GM12878 (cell line): ENCODE results near the gene LRRIQ1. TPM values are rescaled to one million over a fixed set of nuclear protein-coding genes. Genes with fewer than 3 reads are reported as not detected.

Source experiments
- ATAC-seq: fragments of 200-7000 bp; cut with Tn5 transposase; 3 replicates; pipeline ENCODE4 v1.9.1; 2020; ENCODE audit warnings: mild to moderate bottlenecking, moderate library complexity
- BruUV-seq: library from RNA; stranded (reverse); fragments of 400-500 nt; replicated peaks from 2 replicates; lab custom pipeline; 2021; lab: Mats Ljungman, UMichigan
- CTCF ChIA-PET: fragments of 300-600 bp; sonication (Branson Sonifier 250); formaldehyde crosslinking; extraction: SDS; loops from one replicate; lab custom pipeline; 2021; ENCODE audit warnings: inconsistent platforms; lab: Yijun Ruan, JAX
- POLR2A ChIA-PET: fragments of 350-600 bp; formaldehyde crosslinking; extraction: SDS; loops from one replicate; lab custom pipeline; 2021; ENCODE audit warnings: inconsistent platforms; lab: Charles Lee
- RAD21 ChIA-PET: fragments of 300-600 bp; sonication (Branson Sonifier 250); formaldehyde crosslinking; loops from one replicate; lab custom pipeline; 2023; ENCODE audit warnings: antibody characterized with exemption; ENCODE audit not compliant: unreplicated experiment; lab: Charles Lee
- SMC1A ChIA-PET: fragments of 300-600 bp; sonication (Branson Sonifier 250); formaldehyde crosslinking; loops from one replicate; lab custom pipeline; 2023; ENCODE audit not compliant: unreplicated experiment, uncharacterized antibody; lab: Charles Lee
- DNase-seq: peaks from one replicate; pipeline ENCODE4 v3.0.0-alpha.2; 2011; ENCODE audit warnings: low read depth, low spot score
- FAIRE-seq: peaks from 3 replicates; lab custom pipeline; 2011; peaks lifted over from hg19 to GRCh38; lab: Jason Lieb, UNC
- H2AFZ ChIP-seq: 2 replicates; pipeline ENCODE4 v1.6.0; 2011; ENCODE audit warnings: low read depth, low read length, control low read depth; ENCODE audit not compliant: control insufficient read depth
- H3K27ac ChIP-seq: 2 replicates; pipeline ENCODE4 v1.5.1; 2011; ENCODE audit warnings: control low read depth; ENCODE audit not compliant: control insufficient read depth, insufficient read depth
- H3K27me3 ChIP-seq, 2 experiments: replicated peaks in 1 of 2; 2 replicates each; pipeline versions ENCODE4 v1.6.0 to v1.6.1; 2011; ENCODE audit warnings: low read length in 1 of 2; ENCODE audit not compliant: control insufficient read depth in 2 of 2, insufficient read depth in 2 of 2
- H3K36me3 ChIP-seq, 2 experiments: 2 replicates each; pipeline ENCODE4 v1.5.1; 2011; ENCODE audit warnings: low read length in 1 of 2; ENCODE audit not compliant: control insufficient read depth in 2 of 2, insufficient read depth in 2 of 2
- H3K4me1 ChIP-seq: 2 replicates; pipeline ENCODE4 v1.6.1; 2011; ENCODE audit warnings: mild to moderate bottlenecking, low read length, moderate library complexity, mixed read lengths; ENCODE audit not compliant: control insufficient read depth, insufficient read depth
- H3K4me2 ChIP-seq: 2 replicates; pipeline ENCODE4 v1.6.0; 2011; ENCODE audit warnings: control low read depth; ENCODE audit not compliant: control insufficient read depth, insufficient read depth
- H3K4me3 ChIP-seq: fragments of 200-600 bp; sonication (generic); 2 replicates; pipeline ENCODE4 v1.5.1; 2016
- H3K79me2 ChIP-seq: 2 replicates; pipeline ENCODE4 v1.6.0; 2011; ENCODE audit warnings: low read length; ENCODE audit not compliant: control insufficient read depth, insufficient read depth
- H3K9ac ChIP-seq: 2 replicates; pipeline ENCODE4 v1.8.0; 2011; ENCODE audit warnings: low read length, control low read depth, mixed read lengths; ENCODE audit not compliant: control insufficient read depth, insufficient read depth
- H3K9me3 ChIP-seq: replicated peaks from 3 replicates; pipeline ENCODE4 v1.5.1; 2011; ENCODE audit warnings: mild to moderate bottlenecking, low read length; ENCODE audit not compliant: control insufficient read depth, insufficient read depth
- H4K20me1 ChIP-seq: 2 replicates; pipeline ENCODE4 v1.6.0; 2011; ENCODE audit not compliant: control insufficient read depth, insufficient read depth
- BHLHE40 ChIP-seq, 2 experiments: fragments of 450-650 bp in 1 of 2; IDR thresholded peaks; 2 replicates each; pipeline ENCODE4 v1.6.1; 2011 to 2017; ENCODE audit warnings: low read depth in 2 of 2, borderline replicate concordance in 1 of 2, improper control_type of control experiment in 1 of 2, low read length in 1 of 2, mild to moderate bottlenecking in 1 of 2
- KDM1A ChIP-seq: fragments of 200-600 bp; sonication (generic); IDR thresholded peaks from 2 replicates; pipeline ENCODE4 v1.6.1; 2016; ENCODE audit warnings: borderline replicate concordance
- NR2F1 ChIP-seq: fragments of 450-650 bp; conservative IDR thresholded peaks from 2 replicates; pipeline ENCODE4 v1.6.1; 2017; ENCODE audit warnings: mild to moderate bottlenecking
- RELA ChIP-seq: fragments of 450-650 bp; IDR thresholded peaks from 2 replicates; pipeline ENCODE4 v1.8.0; 2014; ENCODE audit warnings: borderline replicate concordance; ENCODE audit not compliant: partially characterized antibody
- RUNX3 ChIP-seq: IDR thresholded peaks from 2 replicates; pipeline ENCODE4 v1.6.1; 2012; ENCODE audit warnings: low read length, inconsistent platforms
- SMAD1 ChIP-seq: fragments of 450-650 bp; IDR thresholded peaks from 2 replicates; pipeline ENCODE4 v1.6.1; 2018; ENCODE audit warnings: mild to moderate bottlenecking, low read depth; ENCODE audit not compliant: partially characterized antibody
- SP1 ChIP-seq: IDR thresholded peaks from one replicate; pipeline ENCODE4 v1.6.1; 2011; ENCODE audit warnings: low read depth, low read length
- SUPT20H ChIP-seq: IDR thresholded peaks from 2 replicates; pipeline ENCODE4 v1.6.1; 2011; ENCODE audit warnings: low read depth, mild to moderate bottlenecking, low read length, moderate library complexity, borderline replicate concordance; ENCODE audit not compliant: control insufficient read depth
- TAF1 ChIP-seq: IDR thresholded peaks from 2 replicates; pipeline ENCODE4 v1.6.1; 2011; ENCODE audit warnings: mild to moderate bottlenecking, low read depth, low read length, borderline replicate concordance
- WRNIP1 ChIP-seq: IDR thresholded peaks from 2 replicates; pipeline ENCODE4 v1.6.1; 2011; ENCODE audit warnings: low read depth, low read length, improper control_type of control experiment, borderline replicate concordance
- WGBS: methylation state at CpG from one replicate; pipeline ENCODE4 v1.1.6; 2016; ENCODE audit warnings: low lambda C conversion rate; ENCODE audit not compliant: insufficient replicate concordance, insufficient coverage; ENCODE audit errors: missing lambda C conversion rate; 5-methylcytosine and 5-hydroxymethylcytosine counted together
- in situ Hi-C: fragments of 300-500 bp; cut with MboI; formaldehyde crosslinking; loops from 9 replicates; pipeline ENCODE4 v1.14.3; 2018; ENCODE audit warnings: mixed read lengths
- intact Hi-C: fragments of 100-400 bp; cut with micrococcal nuclease; formaldehyde crosslinking; loops from one replicate; pipeline ENCODE4 v1.14.2; 2022; ENCODE audit not compliant: unreplicated experiment
- polyA plus RNA-seq, 11 experiments: library from polyadenylated mRNA; depleted of rRNA in 4 of 11; unstranded in 6 of 11; stranded (reverse) in 5 of 11; fragments of >200 nt; fragmentation: Nextera tagmentation in 4 of 11; fragmentation: Illumina TruSeq in 1 of 11; extraction: Ambion mirVana in 4 of 11; extraction: Trizol in 1 of 11; gene quantifications; 1 replicate in 1 of 11; 2 replicates in 10 of 11; pipeline versions ENCODE4 v1.2.1 to v1.2.3, GENCODE V29; 2011 to 2016; ENCODE audit warnings: inconsistent platforms in 2 of 11, missing spikeins in 2 of 11, low read depth in 1 of 11
- total RNA-seq, 4 experiments: library from RNA; depleted of rRNA in 3 of 4; stranded (reverse); fragments of >200 nt in 3 of 4; fragmentation: Illumina TruSeq in 1 of 4; extraction: Trizol in 1 of 4; gene quantifications; 2 replicates each; pipeline versions ENCODE4 v1.2.1 to v1.2.3, GENCODE V29; 2013 to 2021
- TF ChIP-seq, protein P1 (sequence below), 3 experiments: IDR thresholded peaks in 2 of 3; conservative IDR thresholded peaks in 1 of 3; 2 replicates each; pipeline ENCODE4 v1.5.1; 2011; ENCODE audit warnings: low read depth in 3 of 3, low read length in 3 of 3, mild to moderate bottlenecking in 3 of 3, control low read depth in 2 of 3, moderate library complexity in 2 of 3, inconsistent platforms in 1 of 3, mixed read lengths in 1 of 3; ENCODE audit not compliant: control insufficient read depth in 2 of 3, insufficient read depth in 1 of 3; ENCODE audit errors: extremely low read depth in 1 of 3
- TF ChIP-seq, protein P2 (sequence below): fragments of 450-650 bp; conservative IDR thresholded peaks from 2 replicates; pipeline ENCODE4 v1.6.1; 2017; ENCODE audit warnings: mild to moderate bottlenecking, moderate library complexity
- TF ChIP-seq, protein P3 (sequence below): IDR thresholded peaks from 2 replicates; pipeline ENCODE4 v1.6.1; 2012; ENCODE audit warnings: low read depth, low read length, improper control_type of control experiment
- TF ChIP-seq, protein P4 (sequence below): IDR thresholded peaks from 2 replicates; pipeline ENCODE4 v1.6.1; 2011; ENCODE audit warnings: low read depth, low read length, improper control_type of control experiment, borderline replicate concordance
- TF ChIP-seq, protein P5 (sequence below): IDR thresholded peaks from 2 replicates; pipeline ENCODE4 v1.6.1; 2011; ENCODE audit warnings: mild to moderate bottlenecking, low read depth, low read length, moderate library complexity; ENCODE audit not compliant: insufficient replicate concordance

Gene LRRIQ1
- total and polyA plus RNA-seq, 10 of the 15 experiments (the other 5 are each of a cell fraction or from before 2014, with no cell fraction given): 0.14 to 0.45 (median 0.37) TPM; not detected in 4

DNA sequence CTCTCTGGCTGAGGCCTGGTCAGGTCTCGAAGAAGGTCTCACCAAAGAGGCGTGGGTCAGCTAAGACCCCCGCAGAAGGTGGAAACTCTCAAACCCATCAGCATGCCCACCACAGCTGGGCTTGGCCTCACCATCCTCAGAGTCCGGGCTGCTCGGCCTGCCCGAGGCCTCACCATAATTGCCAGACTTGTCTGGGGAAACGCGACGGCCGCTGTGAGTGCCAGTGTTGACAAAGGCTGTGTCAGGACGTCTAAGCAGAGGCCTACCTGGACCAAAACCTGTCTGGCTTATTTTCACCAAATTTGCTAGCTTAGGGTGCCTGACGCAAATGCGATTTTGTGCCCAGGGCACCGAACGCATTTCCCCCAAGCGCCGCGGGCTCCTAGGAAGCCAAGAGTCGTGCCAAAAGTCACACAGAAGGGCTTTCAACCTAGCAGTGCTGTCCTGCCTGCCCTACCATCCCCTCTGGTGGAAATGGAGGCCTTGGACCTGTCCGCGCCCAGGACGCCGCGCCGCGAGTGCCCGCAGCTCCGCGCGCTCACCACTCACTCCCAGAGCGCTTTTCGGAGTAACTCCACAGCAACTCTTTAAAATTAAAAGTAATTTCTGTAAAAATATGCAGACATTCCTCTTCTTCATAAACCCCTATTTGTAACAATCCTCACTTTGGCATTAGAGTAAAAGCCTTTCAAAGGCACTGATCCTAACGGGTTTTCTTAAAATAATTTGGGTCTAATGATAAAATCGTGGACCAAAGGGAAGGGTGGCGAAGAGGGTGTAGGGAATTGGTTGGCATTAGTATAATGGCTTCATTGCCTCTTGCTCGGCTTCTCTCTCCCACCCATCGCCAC lies 242.7 kb downstream of the LRRIQ1 start:
- H3K36me3 ChIP-seq: no peaks in the 10 kb centered on the region
- H3K9ac ChIP-seq: no peak overlapping the region
- no TSS peak for BruUV-seq
- no peak overlapping the region for H3K4me3 ChIP-seq
- intact Hi-C loops (no loop called here), in situ Hi-C loops (no loop called here)
- ChIA-PET RAD21 (no interaction called here), SMC1A (no interaction called here), CTCF (no interaction called here), POLR2A (no interaction called here)
- no peaks in the 10 kb centered on the region for H3K4me1 ChIP-seq
- H4K20me1 ChIP-seq: no peaks in the 10 kb centered on the region
- DNase-seq: no peak
- no peaks in the 10 kb centered on the region for H3K9me3 ChIP-seq
- no peak for FAIRE-seq
- no peak overlapping the region for H2AFZ ChIP-seq
- no peak for ATAC-seq
- WGBS: 50% methylated on average over 37 of the region's 37 CpGs
- no peak overlapping the region for H3K4me2 ChIP-seq
- H3K27me3 ChIP-seq: peaks cover 3 to 5% of the 10 kb centered on the region in 2 experiments; a peak in 3 of 4 replicates
- no peaks in the 10 kb centered on the region for H3K79me2 ChIP-seq
- H3K27ac ChIP-seq: no peak overlapping the region
- TF ChIP-seq RUNX3 (no peak), NR2F1 (no peak), SUPT20H (no peak), KDM1A (no peak), TAF1 (no peak), WRNIP1 (no peak), BHLHE40 (IDR thresholded peaks at IDR 0.05; ENCODE audit: borderline replicate concordance in 1 of 2, low read depth in 2 of 2, low read length in 1 of 2) (no peak), SMAD1 (no peak), RELA (no peak), SP1 (no peak)
- TF ChIP-seq, protein P1, sequence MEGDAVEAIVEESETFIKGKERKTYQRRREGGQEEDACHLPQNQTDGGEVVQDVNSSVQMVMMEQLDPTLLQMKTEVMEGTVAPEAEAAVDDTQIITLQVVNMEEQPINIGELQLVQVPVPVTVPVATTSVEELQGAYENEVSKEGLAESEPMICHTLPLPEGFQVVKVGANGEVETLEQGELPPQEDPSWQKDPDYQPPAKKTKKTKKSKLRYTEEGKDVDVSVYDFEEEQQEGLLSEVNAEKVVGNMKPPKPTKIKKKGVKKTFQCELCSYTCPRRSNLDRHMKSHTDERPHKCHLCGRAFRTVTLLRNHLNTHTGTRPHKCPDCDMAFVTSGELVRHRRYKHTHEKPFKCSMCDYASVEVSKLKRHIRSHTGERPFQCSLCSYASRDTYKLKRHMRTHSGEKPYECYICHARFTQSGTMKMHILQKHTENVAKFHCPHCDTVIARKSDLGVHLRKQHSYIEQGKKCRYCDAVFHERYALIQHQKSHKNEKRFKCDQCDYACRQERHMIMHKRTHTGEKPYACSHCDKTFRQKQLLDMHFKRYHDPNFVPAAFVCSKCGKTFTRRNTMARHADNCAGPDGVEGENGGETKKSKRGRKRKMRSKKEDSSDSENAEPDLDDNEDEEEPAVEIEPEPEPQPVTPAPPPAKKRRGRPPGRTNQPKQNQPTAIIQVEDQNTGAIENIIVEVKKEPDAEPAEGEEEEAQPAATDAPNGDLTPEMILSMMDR (IDR thresholded peaks at IDR 0.05 in 2 of 3, conservative IDR thresholded peaks at IDR 0.05 in 1 of 3; ENCODE audit: control insufficient read depth in 2 of 3, extremely low read depth in 1 of 3, insufficient read depth in 1 of 3, low read depth in 3 of 3, low read length in 3 of 3): no peak
- TF ChIP-seq, protein P2, sequence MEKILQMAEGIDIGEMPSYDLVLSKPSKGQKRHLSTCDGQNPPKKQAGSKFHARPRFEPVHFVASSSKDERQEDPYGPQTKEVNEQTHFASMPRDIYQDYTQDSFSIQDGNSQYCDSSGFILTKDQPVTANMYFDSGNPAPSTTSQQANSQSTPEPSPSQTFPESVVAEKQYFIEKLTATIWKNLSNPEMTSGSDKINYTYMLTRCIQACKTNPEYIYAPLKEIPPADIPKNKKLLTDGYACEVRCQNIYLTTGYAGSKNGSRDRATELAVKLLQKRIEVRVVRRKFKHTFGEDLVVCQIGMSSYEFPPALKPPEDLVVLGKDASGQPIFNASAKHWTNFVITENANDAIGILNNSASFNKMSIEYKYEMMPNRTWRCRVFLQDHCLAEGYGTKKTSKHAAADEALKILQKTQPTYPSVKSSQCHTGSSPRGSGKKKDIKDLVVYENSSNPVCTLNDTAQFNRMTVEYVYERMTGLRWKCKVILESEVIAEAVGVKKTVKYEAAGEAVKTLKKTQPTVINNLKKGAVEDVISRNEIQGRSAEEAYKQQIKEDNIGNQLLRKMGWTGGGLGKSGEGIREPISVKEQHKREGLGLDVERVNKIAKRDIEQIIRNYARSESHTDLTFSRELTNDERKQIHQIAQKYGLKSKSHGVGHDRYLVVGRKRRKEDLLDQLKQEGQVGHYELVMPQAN: no peak
- TF ChIP-seq, protein P3, sequence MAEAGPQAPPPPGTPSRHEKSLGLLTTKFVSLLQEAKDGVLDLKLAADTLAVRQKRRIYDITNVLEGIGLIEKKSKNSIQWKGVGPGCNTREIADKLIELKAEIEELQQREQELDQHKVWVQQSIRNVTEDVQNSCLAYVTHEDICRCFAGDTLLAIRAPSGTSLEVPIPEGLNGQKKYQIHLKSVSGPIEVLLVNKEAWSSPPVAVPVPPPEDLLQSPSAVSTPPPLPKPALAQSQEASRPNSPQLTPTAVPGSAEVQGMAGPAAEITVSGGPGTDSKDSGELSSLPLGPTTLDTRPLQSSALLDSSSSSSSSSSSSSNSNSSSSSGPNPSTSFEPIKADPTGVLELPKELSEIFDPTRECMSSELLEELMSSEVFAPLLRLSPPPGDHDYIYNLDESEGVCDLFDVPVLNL: no peak
- TF ChIP-seq, protein P4, sequence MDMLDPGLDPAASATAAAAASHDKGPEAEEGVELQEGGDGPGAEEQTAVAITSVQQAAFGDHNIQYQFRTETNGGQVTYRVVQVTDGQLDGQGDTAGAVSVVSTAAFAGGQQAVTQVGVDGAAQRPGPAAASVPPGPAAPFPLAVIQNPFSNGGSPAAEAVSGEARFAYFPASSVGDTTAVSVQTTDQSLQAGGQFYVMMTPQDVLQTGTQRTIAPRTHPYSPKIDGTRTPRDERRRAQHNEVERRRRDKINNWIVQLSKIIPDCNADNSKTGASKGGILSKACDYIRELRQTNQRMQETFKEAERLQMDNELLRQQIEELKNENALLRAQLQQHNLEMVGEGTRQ: no peak
- TF ChIP-seq, protein P5, sequence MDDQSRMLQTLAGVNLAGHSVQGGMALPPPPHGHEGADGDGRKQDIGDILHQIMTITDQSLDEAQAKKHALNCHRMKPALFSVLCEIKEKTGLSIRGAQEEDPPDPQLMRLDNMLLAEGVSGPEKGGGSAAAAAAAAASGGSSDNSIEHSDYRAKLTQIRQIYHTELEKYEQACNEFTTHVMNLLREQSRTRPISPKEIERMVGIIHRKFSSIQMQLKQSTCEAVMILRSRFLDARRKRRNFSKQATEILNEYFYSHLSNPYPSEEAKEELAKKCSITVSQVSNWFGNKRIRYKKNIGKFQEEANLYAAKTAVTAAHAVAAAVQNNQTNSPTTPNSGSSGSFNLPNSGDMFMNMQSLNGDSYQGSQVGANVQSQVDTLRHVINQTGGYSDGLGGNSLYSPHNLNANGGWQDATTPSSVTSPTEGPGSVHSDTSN: no peak
